ENCODE data around the gene UBTD1. TPM values are rescaled to one million over a fixed set of nuclear protein-coding genes. Genes with fewer than 3 reads are reported as not detected.
A peak's percentile ranks its signal among the peaks of the same experiment; 100 is the strongest.

The UBTD1 gene, protein sequence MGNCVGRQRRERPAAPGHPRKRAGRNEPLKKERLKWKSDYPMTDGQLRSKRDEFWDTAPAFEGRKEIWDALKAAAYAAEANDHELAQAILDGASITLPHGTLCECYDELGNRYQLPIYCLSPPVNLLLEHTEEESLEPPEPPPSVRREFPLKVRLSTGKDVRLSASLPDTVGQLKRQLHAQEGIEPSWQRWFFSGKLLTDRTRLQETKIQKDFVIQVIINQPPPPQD
- 1.7 and 1.8 TPM in 2 replicates for total RNA-seq

DNA sequence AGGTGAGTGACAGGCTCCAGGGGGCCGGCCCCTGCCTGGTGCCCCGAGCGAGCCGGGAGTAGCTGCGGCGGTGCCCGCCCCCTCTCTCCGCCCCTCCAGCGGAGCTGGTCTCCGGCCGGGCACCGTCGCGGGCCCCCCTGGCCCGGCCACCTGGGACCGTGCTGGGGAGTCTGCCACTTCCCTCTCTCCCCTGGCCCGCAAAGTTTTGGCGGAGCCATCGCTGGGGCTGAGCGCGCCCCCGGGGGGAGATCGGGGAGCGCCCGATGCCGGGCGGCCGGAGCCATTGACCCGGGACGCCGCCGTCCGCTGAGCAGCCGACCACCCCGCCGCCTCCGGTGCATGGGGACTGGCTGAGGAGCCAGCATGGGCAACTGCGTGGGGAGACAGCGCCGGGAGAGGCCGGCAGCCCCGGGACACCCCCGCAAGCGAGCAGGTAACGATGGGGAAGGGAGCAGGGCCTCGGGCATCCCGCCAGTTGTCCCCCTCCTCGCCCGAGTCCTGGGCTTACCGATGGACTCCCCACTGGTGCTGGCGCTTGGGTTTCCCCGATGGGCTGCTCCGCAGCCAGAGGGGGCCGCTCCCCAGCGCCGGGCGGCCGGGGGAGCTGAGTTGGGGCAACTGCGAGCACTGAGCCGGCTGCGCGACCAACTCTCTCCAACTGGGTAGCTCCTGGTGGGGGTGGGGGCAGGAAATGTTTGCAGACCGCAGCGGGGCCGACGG is at the start of gene UBTD1:
TSS of gene UBTD1 (plus strand) at position 84 of the 720 bp plus-strand sequence. CDS start at position 364, 280 bp downstream.
- H3K36me3 Mint-ChIP-seq (ENCODE audit: low read depth), result peaks cover 11% of the 10 kb centered on the region
- peak within 1 kb of the TSS; percentile 99 for H3K27ac Mint-ChIP-seq
- intact Hi-C loops (cut with micrococcal nuclease), result loop anchor here (1.0 to 5.0 kb wide), 16 partner anchors 43 to 912 kb away; partner anchors contain the start of genes ARHGAP19, AVPI1, EXOSC1 and MORN4
- no peak for DNase-seq (ENCODE audit: low spot score)
- H3K9me3 Mint-ChIP-seq, result no peaks in the 10 kb centered on the region
- peak within 1 kb of the TSS; percentile 99 for H3K4me3 Mint-ChIP-seq
- H3K27me3 Mint-ChIP-seq (ENCODE audit: insufficient read depth), result peaks cover 34% of the 10 kb centered on the region
- H3K4me1 Mint-ChIP-seq (ENCODE audit: low read depth), result peaks cover 45% of the 10 kb centered on the region

DNA sequence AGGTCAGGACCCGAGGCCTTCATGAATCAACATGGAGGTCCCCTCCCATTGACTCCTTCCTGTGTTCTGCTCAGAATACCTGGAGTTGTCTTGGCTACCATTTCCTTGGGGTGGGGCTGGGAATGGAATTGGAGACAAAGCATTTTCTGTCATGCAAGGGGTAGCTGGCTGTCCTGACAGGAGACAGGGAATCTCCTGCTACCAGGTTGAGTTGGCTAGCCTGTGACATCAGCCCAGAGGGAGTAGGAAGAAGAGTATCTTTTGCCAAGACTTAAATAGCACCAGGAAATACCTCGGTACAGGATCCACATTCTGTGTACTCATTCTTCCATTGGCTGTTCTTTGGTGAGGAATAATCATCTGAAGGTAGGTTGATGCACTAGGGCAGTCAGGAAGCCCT is 47.9 kb upstream of the UBTD1 start:
- H3K27ac Mint-ChIP-seq, result peak overlapping the region; percentile 35
- no peaks in the 10 kb centered on the region for H3K9me3 Mint-ChIP-seq
- peaks cover 49% of the 10 kb centered on the region for H3K4me1 Mint-ChIP-seq (ENCODE audit: low read depth)
- DNase-seq (ENCODE audit: low spot score), result no peak
- peaks cover 21% of the 10 kb centered on the region for H3K36me3 Mint-ChIP-seq (ENCODE audit: low read depth)
- H3K4me3 Mint-ChIP-seq, result no peak overlapping the region
- intact Hi-C loops (cut with micrococcal nuclease), result no loop called here
- H3K27me3 Mint-ChIP-seq (ENCODE audit: insufficient read depth), result no peaks in the 10 kb centered on the region

DNA sequence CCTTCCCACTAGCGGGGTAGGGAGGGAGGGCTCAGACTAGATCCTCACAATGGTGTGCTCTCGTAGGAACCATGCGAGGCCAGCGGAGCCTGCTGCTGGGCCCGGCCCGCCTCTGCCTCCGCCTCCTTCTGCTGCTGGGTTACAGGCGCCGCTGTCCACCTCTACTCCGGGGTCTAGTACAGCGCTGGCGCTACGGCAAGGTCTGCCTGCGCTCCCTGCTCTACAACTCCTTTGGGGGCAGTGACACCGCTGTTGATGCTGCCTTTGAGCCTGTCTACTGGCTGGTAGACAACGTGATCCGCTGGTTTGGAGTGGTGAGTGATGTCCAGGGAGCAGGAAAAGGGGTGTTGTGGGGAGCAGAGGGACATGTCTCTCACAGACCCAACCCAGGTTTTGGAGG is 47.1 kb upstream of the UBTD1 start:
- Mint-ChIP-seq H3K9me3 (no peaks in the 10 kb centered on the region), H3K27me3 (ENCODE audit: insufficient read depth) (no peaks in the 10 kb centered on the region), H3K27ac (no peak overlapping the region), H3K36me3 (ENCODE audit: low read depth) (peaks cover 27% of the 10 kb centered on the region), H3K4me1 (ENCODE audit: low read depth) (peaks cover 46% of the 10 kb centered on the region), H3K4me3 (no peak overlapping the region)
- intact Hi-C loops (cut with micrococcal nuclease), result no loop called here
- no peak for DNase-seq (ENCODE audit: low spot score)

DNA sequence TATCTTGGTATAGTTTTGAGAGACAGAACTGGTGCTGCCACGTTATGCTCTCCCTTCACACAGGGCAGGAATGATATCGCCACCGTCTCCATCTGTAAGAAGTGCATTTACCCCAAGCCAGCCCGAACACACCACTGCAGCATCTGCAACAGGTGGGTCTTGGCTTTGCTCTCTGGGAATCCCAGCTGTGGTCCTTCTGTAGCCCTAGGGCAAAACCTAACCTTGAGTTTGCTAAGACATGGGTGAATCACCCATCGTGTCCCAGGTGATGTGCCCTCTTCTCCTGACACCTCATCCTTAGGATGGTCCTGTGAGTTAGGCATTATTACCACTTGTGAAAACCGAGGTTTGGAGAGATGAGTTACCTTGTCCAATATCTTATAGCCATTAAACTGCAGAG is 46.4 kb upstream of the UBTD1 start:
- intact Hi-C loops (cut with micrococcal nuclease), result no loop called here
- H3K36me3 Mint-ChIP-seq (ENCODE audit: low read depth), result peaks cover 33% of the 10 kb centered on the region
- H3K27me3 Mint-ChIP-seq (ENCODE audit: insufficient read depth), result no peaks in the 10 kb centered on the region
- no peak overlapping the region for H3K4me3 Mint-ChIP-seq
- no peaks in the 10 kb centered on the region for H3K9me3 Mint-ChIP-seq
- peak overlapping the region; percentile 58 for H3K27ac Mint-ChIP-seq
- no peak for DNase-seq (ENCODE audit: low spot score)
- H3K4me1 Mint-ChIP-seq (ENCODE audit: low read depth), result peaks cover 39% of the 10 kb centered on the region

DNA sequence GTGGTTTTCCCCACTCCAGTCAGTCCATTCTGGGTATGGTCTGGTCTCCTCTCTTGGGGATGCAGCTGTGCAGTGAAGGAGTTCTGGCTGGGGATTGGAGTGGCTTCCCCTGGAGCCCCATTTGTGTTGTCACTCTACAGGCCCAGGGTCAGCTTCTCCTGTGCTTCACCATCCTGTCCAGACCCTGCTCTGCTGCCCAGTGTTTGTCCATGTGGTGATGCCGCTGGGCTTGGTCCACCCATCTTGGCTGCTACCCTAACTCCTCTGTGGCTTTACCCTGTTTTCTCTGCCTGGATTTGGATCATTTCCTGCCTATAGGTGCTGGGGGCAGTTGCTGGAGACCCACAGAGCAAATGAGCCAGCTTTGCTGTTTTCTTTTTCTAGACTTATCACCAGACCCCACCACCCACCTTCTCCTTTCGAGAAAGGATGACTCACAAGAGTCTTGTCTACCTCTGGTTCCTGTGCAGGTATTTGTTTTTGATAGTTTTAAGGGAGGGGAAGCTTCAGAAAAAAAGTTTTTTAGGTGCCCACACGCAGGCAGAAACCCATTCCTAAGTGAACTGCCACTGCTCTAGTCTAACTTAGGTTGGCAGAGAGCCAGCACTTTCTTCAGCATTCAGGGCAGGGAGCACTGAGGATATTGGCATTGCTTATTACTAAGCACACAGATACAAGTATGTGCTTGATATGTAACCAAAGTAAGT is 44.2 kb upstream of the UBTD1 start:
- no peak for DNase-seq (ENCODE audit: low spot score)
- Mint-ChIP-seq H3K36me3 (ENCODE audit: low read depth) (peaks cover 42% of the 10 kb centered on the region), H3K9me3 (no peaks in the 10 kb centered on the region), H3K27ac (peak overlapping the region; percentile 71), H3K4me1 (ENCODE audit: low read depth) (peaks cover 26% of the 10 kb centered on the region), H3K27me3 (ENCODE audit: insufficient read depth) (no peaks in the 10 kb centered on the region), H3K4me3 (no peak overlapping the region)
- intact Hi-C loops (cut with micrococcal nuclease), result no loop called here

DNA sequence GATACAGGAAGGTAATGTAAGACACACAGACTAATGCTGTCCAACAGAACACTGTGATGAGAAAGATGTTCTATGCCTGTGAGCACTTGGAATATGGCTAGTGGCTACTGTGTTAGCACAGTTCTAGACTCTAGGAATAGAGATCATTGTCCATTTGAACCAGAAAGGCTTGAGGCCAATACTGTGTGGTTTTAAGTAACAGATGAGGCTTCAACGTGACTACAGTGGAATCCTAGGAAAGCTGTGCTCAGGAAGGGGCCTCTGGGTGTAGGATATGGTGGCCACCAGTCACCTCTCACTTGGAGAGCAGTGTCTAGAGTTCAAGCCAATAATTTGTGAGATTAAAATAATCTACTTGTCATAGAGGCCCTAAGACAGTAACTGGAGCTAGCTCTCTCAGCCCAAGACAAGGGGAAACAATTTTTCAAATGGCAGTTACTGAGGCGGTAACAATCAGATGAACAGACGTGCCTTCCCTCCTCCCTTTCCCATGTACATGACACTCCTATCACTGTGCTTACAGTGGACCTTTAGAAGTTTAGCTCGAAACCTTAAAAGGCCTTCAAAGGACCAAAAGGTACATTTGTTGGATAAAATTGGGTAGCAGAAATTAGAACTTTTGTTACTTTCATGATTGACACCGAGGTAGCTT is 42.6 kb upstream of the UBTD1 start:
- no peaks in the 10 kb centered on the region for H3K27me3 Mint-ChIP-seq (ENCODE audit: insufficient read depth)
- no peak overlapping the region for H3K4me3 Mint-ChIP-seq
- H3K4me1 Mint-ChIP-seq (ENCODE audit: low read depth), result peaks cover 17% of the 10 kb centered on the region
- H3K36me3 Mint-ChIP-seq (ENCODE audit: low read depth), result peaks cover 49% of the 10 kb centered on the region
- DNase-seq (ENCODE audit: low spot score), result no peak
- H3K27ac Mint-ChIP-seq, result no peak overlapping the region
- intact Hi-C loops (cut with micrococcal nuclease), result no loop called here
- no peaks in the 10 kb centered on the region for H3K9me3 Mint-ChIP-seq

DNA sequence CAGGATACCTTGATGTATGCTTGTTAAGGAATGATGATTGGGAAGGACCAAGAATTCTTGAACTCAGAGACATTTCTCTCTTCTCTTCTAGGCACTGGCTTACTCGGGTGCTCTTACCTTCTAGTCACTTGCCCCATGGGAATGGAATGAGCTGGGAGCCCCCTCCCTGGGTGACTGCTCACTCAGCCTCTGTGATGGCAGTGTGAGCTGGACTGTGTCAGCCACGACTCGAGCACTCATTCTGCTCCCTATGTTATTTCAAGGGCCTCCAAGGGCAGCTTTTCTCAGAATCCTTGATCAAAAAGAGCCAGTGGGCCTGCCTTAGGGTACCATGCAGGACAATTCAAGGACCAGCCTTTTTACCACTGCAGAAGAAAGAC is 42.0 kb upstream of the UBTD1 start:
- Mint-ChIP-seq H3K27me3 (ENCODE audit: insufficient read depth) (no peaks in the 10 kb centered on the region), H3K9me3 (no peaks in the 10 kb centered on the region), H3K4me3 (no peak overlapping the region), H3K27ac (no peak overlapping the region), H3K36me3 (ENCODE audit: low read depth) (peaks cover 49% of the 10 kb centered on the region), H3K4me1 (ENCODE audit: low read depth) (peaks cover 17% of the 10 kb centered on the region)
- intact Hi-C loops (cut with micrococcal nuclease), result no loop called here
- DNase-seq (ENCODE audit: low spot score), result no peak

DNA sequence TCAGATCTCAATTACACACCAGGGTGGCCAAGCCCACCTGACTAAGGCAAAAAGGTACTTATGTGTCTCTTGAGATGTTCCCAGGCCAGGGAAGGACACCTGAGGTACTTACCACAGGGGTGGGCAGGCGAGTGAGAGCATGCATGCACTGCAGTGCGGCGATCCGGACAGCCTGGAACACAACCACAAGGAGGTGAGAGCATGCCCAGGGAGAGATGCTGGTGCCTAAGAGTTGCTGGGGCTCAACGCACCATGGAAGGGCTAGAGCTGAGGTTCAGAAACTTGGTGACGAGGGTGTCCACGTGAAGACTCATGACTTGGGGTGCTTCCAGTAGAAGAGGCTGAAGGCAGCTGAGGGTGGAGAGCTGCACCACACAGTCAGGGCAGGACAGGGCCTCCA is 39.6 kb upstream of the UBTD1 start:
- Mint-ChIP-seq H3K36me3 (ENCODE audit: low read depth) (peaks cover 54% of the 10 kb centered on the region), H3K27me3 (ENCODE audit: insufficient read depth) (no peaks in the 10 kb centered on the region), H3K9me3 (no peaks in the 10 kb centered on the region), H3K4me3 (no peak overlapping the region), H3K4me1 (ENCODE audit: low read depth) (peaks cover 8% of the 10 kb centered on the region), H3K27ac (no peak overlapping the region)
- intact Hi-C loops (cut with micrococcal nuclease), result no loop called here
- DNase-seq (ENCODE audit: low spot score), result no peak

DNA sequence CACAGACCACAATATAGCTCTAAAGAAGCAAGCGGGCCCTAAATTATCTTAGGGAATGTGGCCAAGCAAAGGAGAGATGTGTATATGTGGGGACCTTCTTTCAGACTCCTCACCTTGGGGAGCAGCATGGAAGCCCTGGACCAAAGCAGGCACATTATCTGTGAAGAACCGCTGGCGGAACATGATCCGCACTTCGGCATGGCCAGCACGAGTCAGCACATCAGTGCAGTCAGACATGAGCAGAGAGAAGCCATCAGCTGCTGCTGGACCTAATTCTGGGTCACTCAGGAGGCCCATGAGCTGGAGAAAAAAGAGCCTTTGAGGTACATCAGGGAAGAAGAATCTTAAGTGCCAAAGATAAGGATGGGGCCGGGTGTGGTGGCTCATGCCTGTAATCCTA is 38.8 kb upstream of the UBTD1 start:
- peak overlapping the region; percentile 35 for H3K27ac Mint-ChIP-seq
- peaks cover 55% of the 10 kb centered on the region for H3K36me3 Mint-ChIP-seq (ENCODE audit: low read depth)
- no peak overlapping the region for H3K4me3 Mint-ChIP-seq
- H3K4me1 Mint-ChIP-seq (ENCODE audit: low read depth), result no peaks in the 10 kb centered on the region
- H3K9me3 Mint-ChIP-seq, result no peaks in the 10 kb centered on the region
- intact Hi-C loops (cut with micrococcal nuclease), result loop anchor here (5.0 kb wide), 1 partner anchor 53 kb away; no protein-coding TSS in a partner anchor
- DNase-seq (ENCODE audit: low spot score), result no peak
- H3K27me3 Mint-ChIP-seq (ENCODE audit: insufficient read depth), result no peaks in the 10 kb centered on the region

DNA sequence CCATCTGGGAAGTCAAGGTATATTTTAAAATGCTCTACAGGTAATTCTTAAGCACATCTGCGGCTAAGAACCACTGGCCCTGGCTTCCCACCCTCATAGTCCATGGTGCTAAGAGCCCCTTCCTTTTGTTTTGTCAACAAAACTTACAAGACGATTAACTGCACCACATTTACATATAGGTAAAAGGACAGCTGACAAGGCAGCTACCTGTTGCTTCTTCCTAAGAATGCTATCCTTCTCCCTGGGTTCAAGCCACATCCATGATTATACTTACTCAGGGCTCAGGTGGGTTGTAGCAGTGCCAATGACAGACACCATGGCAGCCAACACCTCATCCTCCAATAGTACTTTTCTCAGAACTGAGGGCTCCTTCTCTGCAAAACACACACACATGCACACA is 36.4 kb upstream of the UBTD1 start:
- no peaks in the 10 kb centered on the region for H3K4me1 Mint-ChIP-seq (ENCODE audit: low read depth)
- intact Hi-C loops (cut with micrococcal nuclease), result loop anchor here (5.0 kb wide), 1 partner anchor 55 kb away; no protein-coding TSS in a partner anchor
- no peaks in the 10 kb centered on the region for H3K9me3 Mint-ChIP-seq
- H3K27ac Mint-ChIP-seq, result no peak overlapping the region
- peaks cover 51% of the 10 kb centered on the region for H3K36me3 Mint-ChIP-seq (ENCODE audit: low read depth)
- no peak overlapping the region for H3K4me3 Mint-ChIP-seq
- no peak for DNase-seq (ENCODE audit: low spot score)
- no peaks in the 10 kb centered on the region for H3K27me3 Mint-ChIP-seq (ENCODE audit: insufficient read depth)

DNA sequence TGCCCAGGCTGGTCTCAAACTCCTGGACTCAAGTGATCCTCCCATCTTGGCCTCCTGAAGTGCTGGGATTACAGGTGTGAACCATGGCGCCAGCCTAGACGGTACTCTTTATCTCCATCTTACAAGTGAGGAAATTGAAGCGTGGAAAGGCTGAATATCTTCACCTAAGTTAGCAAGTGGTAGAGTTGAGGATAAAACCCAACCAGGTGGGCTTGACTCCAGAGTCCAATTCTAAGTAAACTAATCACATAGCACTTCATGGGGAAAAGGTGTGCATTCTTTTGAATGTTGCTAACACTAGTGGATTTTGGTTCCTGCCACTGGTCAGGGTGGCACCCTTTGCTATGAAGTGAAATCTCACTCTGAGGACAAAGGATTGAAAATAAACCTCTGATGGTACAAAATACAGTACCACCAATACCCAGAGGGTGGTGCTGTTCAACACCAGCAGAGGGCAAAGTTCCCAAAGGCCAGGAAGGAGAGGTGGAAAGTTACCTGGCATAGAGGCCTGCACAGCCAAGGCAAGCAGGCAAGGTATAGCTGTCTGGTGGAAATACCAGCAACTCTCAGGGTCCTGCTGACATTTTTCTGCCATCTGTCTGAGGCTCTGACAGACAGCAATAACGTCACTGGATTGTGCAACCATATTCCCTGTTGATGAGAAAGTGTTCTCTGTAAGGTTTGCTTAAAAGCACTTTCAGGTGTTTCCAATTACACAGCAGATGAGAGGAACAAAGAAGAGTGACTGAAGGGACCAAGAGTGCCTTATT is 35.2 kb upstream of the UBTD1 start:
- Mint-ChIP-seq H3K36me3 (ENCODE audit: low read depth) (peaks cover 45% of the 10 kb centered on the region), H3K27ac (no peak overlapping the region), H3K4me1 (ENCODE audit: low read depth) (no peaks in the 10 kb centered on the region), H3K27me3 (ENCODE audit: insufficient read depth) (no peaks in the 10 kb centered on the region), H3K9me3 (no peaks in the 10 kb centered on the region), H3K4me3 (no peak overlapping the region)
- peak; percentile 18 for DNase-seq (ENCODE audit: low spot score)
- intact Hi-C loops (cut with micrococcal nuclease), result loop anchor here (1.0 to 5.0 kb wide), 3 partner anchors 17 to 90 kb away; partner anchors contain the start of genes EXOSC1 and ZDHHC16

DNA sequence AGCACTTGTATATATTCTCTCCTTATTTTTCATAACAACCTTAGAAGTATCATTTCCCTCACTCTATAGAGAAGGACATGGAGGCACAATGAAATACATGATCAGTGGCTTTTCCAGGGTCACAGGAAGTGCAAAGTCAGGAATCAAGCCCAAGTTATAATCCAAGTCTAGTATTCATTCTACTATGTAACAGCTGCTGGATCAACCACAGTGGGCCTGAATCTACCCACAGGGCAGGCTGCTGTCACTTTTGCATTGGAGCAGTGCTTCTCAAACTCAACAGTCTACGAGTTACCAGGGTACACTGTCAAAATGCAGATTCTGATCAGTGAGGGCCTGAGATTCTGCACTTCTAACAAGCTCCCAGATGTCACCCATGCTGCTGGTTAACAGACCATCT is 34.5 kb upstream of the UBTD1 start:
- peaks cover 39% of the 10 kb centered on the region for H3K36me3 Mint-ChIP-seq (ENCODE audit: low read depth)
- H3K27me3 Mint-ChIP-seq (ENCODE audit: insufficient read depth), result no peaks in the 10 kb centered on the region
- H3K4me1 Mint-ChIP-seq (ENCODE audit: low read depth), result no peaks in the 10 kb centered on the region
- H3K27ac Mint-ChIP-seq, result peak overlapping the region; percentile 47
- intact Hi-C loops (cut with micrococcal nuclease), result loop anchor here (5.0 kb wide), 1 partner anchor 57 kb away; no protein-coding TSS in a partner anchor
- H3K9me3 Mint-ChIP-seq, result no peaks in the 10 kb centered on the region
- DNase-seq (ENCODE audit: low spot score), result no peak
- no peak overlapping the region for H3K4me3 Mint-ChIP-seq

Data from activated T-helper 1 cell treated with anti-CD3 and anti-CD28 coated beads, Interleukin-12 subunit alpha, Interleukin-12 subunit beta, Interleukin-2, Interleukin-4 antibody, amounts not matched to agents 30 ng/mL and 10 ng/mL and 1 ng/mL, durations not matched to agents 14 hours and 24 hours and 36 hours (primary cell).